ENCODE measurements around the gene ESRRA. TPM values are rescaled to one million over a fixed set of nuclear protein-coding genes. Genes with fewer than 3 reads are reported as not detected.

The ESRRA gene
- total and polyA plus RNA-seq, 9 of the 15 experiments (the other 6 are each of a cell fraction or from before 2014, with no cell fraction given), result 0.27 to 89.7 (median 23.7) TPM

DNA sequence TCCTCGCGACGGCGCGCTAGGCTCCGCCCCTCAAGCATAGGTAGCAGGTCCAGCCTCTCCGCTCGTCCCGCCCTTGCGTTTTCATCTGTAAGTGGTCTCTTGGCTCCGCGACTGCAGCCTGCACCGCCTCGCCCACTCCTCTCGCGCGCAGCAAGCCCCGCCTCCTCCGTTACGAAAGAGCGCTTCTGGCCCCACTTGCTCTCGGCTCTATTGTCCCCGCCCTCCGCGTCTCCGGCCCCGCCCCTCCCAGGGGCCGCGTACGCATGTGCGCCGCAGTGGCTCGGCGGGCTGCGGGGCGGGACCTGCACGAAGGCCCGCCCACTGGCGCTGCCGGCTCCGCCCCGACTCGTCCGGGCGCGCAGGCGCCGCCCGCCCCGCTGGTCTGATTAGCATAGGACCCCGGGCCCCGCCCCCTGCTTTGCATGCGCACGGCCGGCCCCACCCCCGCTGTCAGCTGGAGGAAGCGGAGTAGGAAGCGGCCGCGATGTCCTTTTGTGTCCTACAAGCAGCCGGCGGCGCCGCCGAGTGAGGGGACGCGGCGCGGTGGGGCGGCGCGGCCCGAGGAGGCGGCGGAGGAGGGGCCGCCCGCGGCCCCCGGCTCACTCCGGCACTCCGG is at the start of gene ESRRA (continued):
- no peak for TF ChIP-seq POLR2AphosphoS5 (IDR thresholded peaks at IDR 0.05; ENCODE audit: control insufficient read depth, insufficient read depth, low read depth, low read length)
- TF ChIP-seq GATAD2B (IDR thresholded peaks at IDR 0.05; ENCODE audit: borderline replicate concordance), result peak; percentile 78; the same call in 1 of the 2 replicates
- no peak for TF ChIP-seq ARID2 (IDR thresholded peaks at IDR 0.05)
- TF ChIP-seq CREB1 (IDR thresholded peaks at IDR 0.05), result peak; percentile 66; the same call in 1 of the 2 replicates
- TF ChIP-seq CREB1 (CRISPR knock-in tag; IDR thresholded peaks at IDR 0.05), result no peak
- peak; percentile 80 for TF ChIP-seq CXXC5 (CRISPR knock-in tag; IDR thresholded peaks at IDR 0.05)
- TF ChIP-seq, protein P1, sequence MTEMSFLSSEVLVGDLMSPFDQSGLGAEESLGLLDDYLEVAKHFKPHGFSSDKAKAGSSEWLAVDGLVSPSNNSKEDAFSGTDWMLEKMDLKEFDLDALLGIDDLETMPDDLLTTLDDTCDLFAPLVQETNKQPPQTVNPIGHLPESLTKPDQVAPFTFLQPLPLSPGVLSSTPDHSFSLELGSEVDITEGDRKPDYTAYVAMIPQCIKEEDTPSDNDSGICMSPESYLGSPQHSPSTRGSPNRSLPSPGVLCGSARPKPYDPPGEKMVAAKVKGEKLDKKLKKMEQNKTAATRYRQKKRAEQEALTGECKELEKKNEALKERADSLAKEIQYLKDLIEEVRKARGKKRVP (CRISPR knock-in tag; IDR thresholded peaks at IDR 0.05), result no peak
- TF ChIP-seq, protein P2, sequence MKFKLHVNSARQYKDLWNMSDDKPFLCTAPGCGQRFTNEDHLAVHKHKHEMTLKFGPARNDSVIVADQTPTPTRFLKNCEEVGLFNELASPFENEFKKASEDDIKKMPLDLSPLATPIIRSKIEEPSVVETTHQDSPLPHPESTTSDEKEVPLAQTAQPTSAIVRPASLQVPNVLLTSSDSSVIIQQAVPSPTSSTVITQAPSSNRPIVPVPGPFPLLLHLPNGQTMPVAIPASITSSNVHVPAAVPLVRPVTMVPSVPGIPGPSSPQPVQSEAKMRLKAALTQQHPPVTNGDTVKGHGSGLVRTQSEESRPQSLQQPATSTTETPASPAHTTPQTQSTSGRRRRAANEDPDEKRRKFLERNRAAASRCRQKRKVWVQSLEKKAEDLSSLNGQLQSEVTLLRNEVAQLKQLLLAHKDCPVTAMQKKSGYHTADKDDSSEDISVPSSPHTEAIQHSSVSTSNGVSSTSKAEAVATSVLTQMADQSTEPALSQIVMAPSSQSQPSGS (CRISPR knock-in tag; IDR thresholded peaks at IDR 0.05), result no peak
- TF ChIP-seq TBP (optimal IDR thresholded peaks at IDR 0.05; ENCODE audit: low read depth, low read length), result peak; percentile 41
- no peak for TF ChIP-seq XRCC3 (IDR thresholded peaks at IDR 0.05)
- TF ChIP-seq HNRNPLL (IDR thresholded peaks at IDR 0.05; ENCODE audit: low read depth, low read length, poor library complexity, severe bottlenecking), result peak; percentile 64
- TF ChIP-seq, protein P3, sequence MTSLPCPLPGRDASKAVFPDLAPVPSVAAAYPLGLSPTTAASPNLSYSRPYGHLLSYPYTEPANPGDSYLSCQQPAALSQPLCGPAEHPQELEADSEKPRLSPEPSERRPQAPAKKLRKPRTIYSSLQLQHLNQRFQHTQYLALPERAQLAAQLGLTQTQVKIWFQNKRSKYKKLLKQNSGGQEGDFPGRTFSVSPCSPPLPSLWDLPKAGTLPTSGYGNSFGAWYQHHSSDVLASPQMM (CRISPR knock-in tag; IDR thresholded peaks at IDR 0.05), result no peak
- peak; percentile 60 for TF ChIP-seq SAP30 (IDR thresholded peaks at IDR 0.05; ENCODE audit: borderline replicate concordance, insufficient read depth, low read depth, low read length, poor library complexity, severe bottlenecking)
- TF ChIP-seq GTF2E2 (tag; IDR thresholded peaks at IDR 0.05), result 0 out of 2 replicates have a peak, but pooled peaks have one; percentile 18
- TF ChIP-seq NFIC (IDR thresholded peaks at IDR 0.05), result no peak
- no peak for TF ChIP-seq ETV5 (CRISPR knock-in tag; IDR thresholded peaks at IDR 0.05; ENCODE audit: low read depth)
- TF ChIP-seq ZNF551 (CRISPR knock-in tag; IDR thresholded peaks at IDR 0.05), result no peak
- no peak for TF ChIP-seq HSF4 (CRISPR knock-in tag; IDR thresholded peaks at IDR 0.05; ENCODE audit: borderline replicate concordance)
- TF ChIP-seq ZBTB17 (CRISPR knock-in tag; IDR thresholded peaks at IDR 0.05), result no peak
- TF ChIP-seq ZNF445 (CRISPR knock-in tag; IDR thresholded peaks at IDR 0.05; ENCODE audit: low read depth), result no peak
- TF ChIP-seq, protein P4, sequence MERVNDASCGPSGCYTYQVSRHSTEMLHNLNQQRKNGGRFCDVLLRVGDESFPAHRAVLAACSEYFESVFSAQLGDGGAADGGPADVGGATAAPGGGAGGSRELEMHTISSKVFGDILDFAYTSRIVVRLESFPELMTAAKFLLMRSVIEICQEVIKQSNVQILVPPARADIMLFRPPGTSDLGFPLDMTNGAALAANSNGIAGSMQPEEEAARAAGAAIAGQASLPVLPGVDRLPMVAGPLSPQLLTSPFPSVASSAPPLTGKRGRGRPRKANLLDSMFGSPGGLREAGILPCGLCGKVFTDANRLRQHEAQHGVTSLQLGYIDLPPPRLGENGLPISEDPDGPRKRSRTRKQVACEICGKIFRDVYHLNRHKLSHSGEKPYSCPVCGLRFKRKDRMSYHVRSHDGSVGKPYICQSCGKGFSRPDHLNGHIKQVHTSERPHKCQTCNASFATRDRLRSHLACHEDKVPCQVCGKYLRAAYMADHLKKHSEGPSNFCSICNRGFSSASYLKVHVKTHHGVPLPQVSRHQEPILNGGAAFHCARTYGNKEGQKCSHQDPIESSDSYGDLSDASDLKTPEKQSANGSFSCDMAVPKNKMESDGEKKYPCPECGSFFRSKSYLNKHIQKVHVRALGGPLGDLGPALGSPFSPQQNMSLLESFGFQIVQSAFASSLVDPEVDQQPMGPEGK (CRISPR knock-in tag; IDR thresholded peaks at IDR 0.05; ENCODE audit: borderline replicate concordance), result no peak
- TF ChIP-seq MAFG (tag; conservative IDR thresholded peaks at IDR 0.05), result no peak
- no peak for TF ChIP-seq NFYB (IDR thresholded peaks at IDR 0.05; ENCODE audit: extremely low read depth, insufficient read length)
- peak; percentile 94 for TF ChIP-seq HMGN3 (IDR thresholded peaks at IDR 0.05; ENCODE audit: borderline replicate concordance, extremely low read depth, insufficient read length, low read depth, low read length)
- TF ChIP-seq RBFOX2 (IDR thresholded peaks at IDR 0.05; ENCODE audit: low read depth, low read length), result peak; percentile 20; the same call in 1 of the 2 replicates
